ENCODE data around the gene SYTL5. TPM values are rescaled to one million over a fixed set of nuclear protein-coding genes. Genes with fewer than 3 reads are reported as not detected.
A peak's percentile ranks its signal among the peaks of the same experiment; 100 is the strongest.

Gene SYTL5
- total RNA-seq, 1 donor from 2014 or later: not detected

GRCh38 chrX:38170556-38170955 lies 164.2 kb downstream of the SYTL5 start:
- TF ChIP-seq CTCF (IDR thresholded peaks at IDR 0.05; ENCODE audit: partially characterized antibody, unreplicated experiment): no peak
- DNase-seq: no peak
- H3K4me3 Mint-ChIP-seq (ENCODE audit: unreplicated experiment): no peak overlapping the region
- H3K27me3 Mint-ChIP-seq (ENCODE audit: unreplicated experiment): no peaks in the 10 kb centered on the region
- H3K27ac Mint-ChIP-seq (ENCODE audit: unreplicated experiment): no peak overlapping the region
- no peaks in the 10 kb centered on the region for H3K36me3 Mint-ChIP-seq (ENCODE audit: unreplicated experiment)
- peaks cover 8% of the 10 kb centered on the region for H3K4me1 Mint-ChIP-seq (ENCODE audit: low read depth, unreplicated experiment)
- H3K9me3 Mint-ChIP-seq (ENCODE audit: unreplicated experiment): no peaks in the 10 kb centered on the region

GRCh38 chrX:38172596-38172995 lies 166.2 kb downstream of the SYTL5 start:
- no peaks in the 10 kb centered on the region for H3K27me3 Mint-ChIP-seq (ENCODE audit: unreplicated experiment)
- no peaks in the 10 kb centered on the region for H3K36me3 Mint-ChIP-seq (ENCODE audit: unreplicated experiment)
- no peak overlapping the region for H3K27ac Mint-ChIP-seq (ENCODE audit: unreplicated experiment)
- DNase-seq: peak; percentile 15
- H3K4me3 Mint-ChIP-seq (ENCODE audit: unreplicated experiment): no peak overlapping the region
- no peaks in the 10 kb centered on the region for H3K9me3 Mint-ChIP-seq (ENCODE audit: unreplicated experiment)
- no peak for TF ChIP-seq CTCF (IDR thresholded peaks at IDR 0.05; ENCODE audit: partially characterized antibody, unreplicated experiment)
- peaks cover 8% of the 10 kb centered on the region for H3K4me1 Mint-ChIP-seq (ENCODE audit: low read depth, unreplicated experiment)

- peak; percentile 27 for DNase-seq
- Mint-ChIP-seq H3K4me3 (ENCODE audit: unreplicated experiment) (no peak overlapping the region), H3K4me1 (ENCODE audit: low read depth, unreplicated experiment) (peaks cover 8% of the 10 kb centered on the region), H3K27me3 (ENCODE audit: unreplicated experiment) (no peaks in the 10 kb centered on the region), H3K36me3 (ENCODE audit: unreplicated experiment) (no peaks in the 10 kb centered on the region), H3K27ac (ENCODE audit: unreplicated experiment) (no peak overlapping the region), H3K9me3 (ENCODE audit: unreplicated experiment) (no peaks in the 10 kb centered on the region)
- TF ChIP-seq CTCF (IDR thresholded peaks at IDR 0.05; ENCODE audit: partially characterized antibody, unreplicated experiment): peak; percentile 27
These were observed 168.8 kb downstream of the SYTL5 start for GRCh38 chrX:38175139-38175538.

GRCh38 chrX:38178396-38178795 lies 172.0 kb downstream of the SYTL5 start:
- Mint-ChIP-seq H3K27me3 (ENCODE audit: unreplicated experiment) (no peaks in the 10 kb centered on the region), H3K4me1 (ENCODE audit: low read depth, unreplicated experiment) (peaks cover 4% of the 10 kb centered on the region), H3K27ac (ENCODE audit: unreplicated experiment) (no peak overlapping the region), H3K9me3 (ENCODE audit: unreplicated experiment) (peaks cover 2% of the 10 kb centered on the region), H3K4me3 (ENCODE audit: unreplicated experiment) (no peak overlapping the region), H3K36me3 (ENCODE audit: unreplicated experiment) (no peaks in the 10 kb centered on the region)
- TF ChIP-seq CTCF (IDR thresholded peaks at IDR 0.05; ENCODE audit: partially characterized antibody, unreplicated experiment): no peak
- DNase-seq: no peak

Small RNA genes lying within 50 kb of the gene (microRNA-seq; reads per million reads assigned to microRNA genes)
- not detected for gene MIR548AJ2 (ENCODE audit: unreplicated experiment)

Other genes starting within 250 kb of the SYTL5 start
- gene CYBB, start 226.5 kb upstream of the SYTL5 start, total RNA-seq (ENCODE audit: unreplicated experiment): 0.61 TPM
- gene DYNLT3, start 159.0 kb upstream of the SYTL5 start, total RNA-seq (ENCODE audit: unreplicated experiment): 13.4 TPM
- gene SRPX, start 214.3 kb downstream of the SYTL5 start, total RNA-seq (ENCODE audit: unreplicated experiment): 9.2 TPM

Data from glutamatergic neuron (in vitro differentiated cells).